Measurements from ENCODE around the gene ZC3H7B. TPM values are rescaled to one million over a fixed set of nuclear protein-coding genes. Genes with fewer than 3 reads are reported as not detected.

ZC3H7B gene
- total RNA-seq, 1 donor from 2014 or later = 69.2 TPM

- DNase-seq (ENCODE audit: low spot score) = no peak
- Mint-ChIP-seq H3K4me3 (ENCODE audit: unreplicated experiment) (peak overlapping the region; percentile 31), H3K4me1 (ENCODE audit: unreplicated experiment) (no peaks in the 10 kb centered on the region), H3K9me3 (ENCODE audit: unreplicated experiment) (no peaks in the 10 kb centered on the region), H3K36me3 (ENCODE audit: low read depth, unreplicated experiment) (peaks cover 10% of the 10 kb centered on the region), H3K27ac (ENCODE audit: unreplicated experiment) (no peak overlapping the region), H3K27me3 (ENCODE audit: unreplicated experiment) (peaks cover 7% of the 10 kb centered on the region)
- TF ChIP-seq CTCF (IDR thresholded peaks at IDR 0.05; ENCODE audit: unreplicated experiment) = no peak
Measured at GRCh38 chr22:41358927-41359326, 57.6 kb downstream of the ZC3H7B start.

GRCh38 chr22:41359376-41359775 is 58.1 kb downstream of the ZC3H7B start:
- Mint-ChIP-seq H3K27me3 (ENCODE audit: unreplicated experiment) (peaks cover 3% of the 10 kb centered on the region), H3K36me3 (ENCODE audit: low read depth, unreplicated experiment) (peaks cover 5% of the 10 kb centered on the region), H3K9me3 (ENCODE audit: unreplicated experiment) (no peaks in the 10 kb centered on the region), H3K4me3 (ENCODE audit: unreplicated experiment) (peak overlapping the region; percentile 31), H3K27ac (ENCODE audit: unreplicated experiment) (no peak overlapping the region), H3K4me1 (ENCODE audit: unreplicated experiment) (no peaks in the 10 kb centered on the region)
- no peak for DNase-seq (ENCODE audit: low spot score)
- TF ChIP-seq CTCF (IDR thresholded peaks at IDR 0.05; ENCODE audit: unreplicated experiment) = no peak

- no peaks in the 10 kb centered on the region for H3K9me3 Mint-ChIP-seq (ENCODE audit: unreplicated experiment)
- no peak for DNase-seq (ENCODE audit: low spot score)
- H3K36me3 Mint-ChIP-seq (ENCODE audit: low read depth, unreplicated experiment) = no peaks in the 10 kb centered on the region
- no peaks in the 10 kb centered on the region for H3K4me1 Mint-ChIP-seq (ENCODE audit: unreplicated experiment)
- H3K27ac Mint-ChIP-seq (ENCODE audit: unreplicated experiment) = no peak overlapping the region
- peaks cover 1% of the 10 kb centered on the region for H3K27me3 Mint-ChIP-seq (ENCODE audit: unreplicated experiment)
- no peak for TF ChIP-seq CTCF (IDR thresholded peaks at IDR 0.05; ENCODE audit: unreplicated experiment)
- H3K4me3 Mint-ChIP-seq (ENCODE audit: unreplicated experiment) = no peak overlapping the region
Measured at GRCh38 chr22:41360126-41360525, 58.8 kb downstream of the ZC3H7B start.

- H3K27ac Mint-ChIP-seq (ENCODE audit: unreplicated experiment) = no peak overlapping the region
- TF ChIP-seq CTCF (IDR thresholded peaks at IDR 0.05; ENCODE audit: unreplicated experiment) = no peak
- no peak for DNase-seq (ENCODE audit: low spot score)
- H3K9me3 Mint-ChIP-seq (ENCODE audit: unreplicated experiment) = no peaks in the 10 kb centered on the region
- peaks cover 1% of the 10 kb centered on the region for H3K27me3 Mint-ChIP-seq (ENCODE audit: unreplicated experiment)
- no peaks in the 10 kb centered on the region for H3K4me1 Mint-ChIP-seq (ENCODE audit: unreplicated experiment)
- H3K4me3 Mint-ChIP-seq (ENCODE audit: unreplicated experiment) = no peak overlapping the region
- H3K36me3 Mint-ChIP-seq (ENCODE audit: low read depth, unreplicated experiment) = no peaks in the 10 kb centered on the region
Measured at GRCh38 chr22:41361716-41362310, 60.5 kb downstream of the ZC3H7B start.

GRCh38 chr22:41362615-41363014 is 61.3 kb downstream of the ZC3H7B start:
- no peak overlapping the region for H3K4me3 Mint-ChIP-seq (ENCODE audit: unreplicated experiment)
- H3K36me3 Mint-ChIP-seq (ENCODE audit: low read depth, unreplicated experiment) = no peaks in the 10 kb centered on the region
- no peak overlapping the region for H3K27ac Mint-ChIP-seq (ENCODE audit: unreplicated experiment)
- no peak for DNase-seq (ENCODE audit: low spot score)
- H3K27me3 Mint-ChIP-seq (ENCODE audit: unreplicated experiment) = peaks cover 1% of the 10 kb centered on the region
- H3K4me1 Mint-ChIP-seq (ENCODE audit: unreplicated experiment) = no peaks in the 10 kb centered on the region
- TF ChIP-seq CTCF (IDR thresholded peaks at IDR 0.05; ENCODE audit: unreplicated experiment) = no peak
- H3K9me3 Mint-ChIP-seq (ENCODE audit: unreplicated experiment) = no peaks in the 10 kb centered on the region

Measured in endothelial cell (in vitro differentiated cells).